Endothelial cell of umbilical vein (primary cell): Measurements from ENCODE around the gene CKLF. TPM values are rescaled to one million over a fixed set of nuclear protein-coding genes. Genes with fewer than 3 reads are reported as not detected.

Experiments
- BruUV-seq: library from RNA; stranded (reverse); fragments of 400-500 nt; replicated peaks from 2 replicates; lab custom pipeline; 2021; lab: Mats Ljungman, UMichigan
- CTCF ChIA-PET: fragments of 300-600, 350-600 bp; sonication (Branson Sonifier 250); formaldehyde crosslinking; loops from one replicate; lab custom pipeline; 2021; ENCODE audit warnings: antibody characterized with exemption, inconsistent platforms; lab: Charles Lee
- POLR2A ChIA-PET: fragments of 300-600, 350-600 bp; sonication (Branson Sonifier 250); formaldehyde crosslinking; loops from one replicate; lab custom pipeline; 2021; ENCODE audit warnings: antibody characterized with exemption, inconsistent platforms; lab: Charles Lee
- DNase-seq: peaks from one replicate; pipeline ENCODE4 v3.0.0-alpha.2; 2011; ENCODE audit warnings: low read depth, low spot score
- FAIRE-seq: peaks from 2 replicates; lab custom pipeline; 2011; peaks lifted over from hg19 to GRCh38; lab: Jason Lieb, UNC
- H2AFZ ChIP-seq: 2 replicates; pipeline ENCODE4 v1.6.0; 2012; ENCODE audit warnings: low read depth, low read length, control low read depth, inconsistent platforms
- H3K27ac ChIP-seq: 2 replicates; pipeline ENCODE4 v1.5.1; 2011; ENCODE audit warnings: low read depth, mild to moderate bottlenecking, control low read depth, low read length, moderate library complexity; ENCODE audit not compliant: insufficient read depth
- H3K27me3 ChIP-seq, 2 experiments: 2 replicates each; pipeline versions ENCODE4 v1.6.0 to v1.6.1; 2011; ENCODE audit warnings: low read length in 2 of 2, mixed read lengths in 1 of 2; ENCODE audit not compliant: control insufficient read depth in 2 of 2, insufficient read depth in 2 of 2
- H3K36me3 ChIP-seq, 2 experiments: 2 replicates in 1 of 2; 3 replicates in 1 of 2; pipeline ENCODE4 v1.5.1; 2011; ENCODE audit warnings: low read length in 2 of 2, mild to moderate bottlenecking in 1 of 2, moderate library complexity in 1 of 2; ENCODE audit not compliant: control insufficient read depth in 2 of 2, insufficient read depth in 2 of 2; ENCODE audit errors: extremely low read depth in 1 of 2
- H3K4me1 ChIP-seq: 3 replicates; pipeline ENCODE4 v1.5.1; 2011; ENCODE audit warnings: mild to moderate bottlenecking, low read length; ENCODE audit not compliant: control insufficient read depth, insufficient read depth; ENCODE audit errors: extremely low read depth
- H3K4me2 ChIP-seq: 2 replicates; pipeline ENCODE4 v1.6.1; 2011; ENCODE audit warnings: low read length, control low read depth, mixed read lengths; ENCODE audit not compliant: insufficient read depth
- H3K4me3 ChIP-seq, 3 experiments: fragments of 200-600 bp in 1 of 3; sonication (generic), shearing (Covaris generic) in 1 of 3; replicated peaks in 1 of 3; 2 replicates each; pipeline ENCODE4 v1.5.1; 2011 to 2016; ENCODE audit warnings: control low read depth in 3 of 3, low read length in 3 of 3, mild to moderate bottlenecking in 2 of 3, inconsistent platforms in 1 of 3, low read depth in 1 of 3, moderate library complexity in 1 of 3; ENCODE audit not compliant: insufficient read depth in 1 of 3
- H3K79me2 ChIP-seq: 2 replicates; pipeline ENCODE4 v1.6.0; 2012; ENCODE audit warnings: low read length, inconsistent platforms; ENCODE audit not compliant: control insufficient read depth, insufficient read depth
- H3K9ac ChIP-seq: replicated peaks from 2 replicates; pipeline ENCODE3; 2011; ENCODE audit warnings: low read length, control low read depth; ENCODE audit not compliant: insufficient read depth; ENCODE audit errors: extremely low read depth
- H3K9me1 ChIP-seq: replicated peaks from 3 replicates; pipeline ENCODE4 v1.6.0; 2011; ENCODE audit warnings: mild to moderate bottlenecking, low read length; ENCODE audit not compliant: control insufficient read depth, insufficient read depth; ENCODE audit errors: extremely low read depth
- H3K9me3 ChIP-seq: replicated peaks from 2 replicates; pipeline ENCODE4 v1.5.1; 2012; ENCODE audit warnings: low read length, inconsistent platforms; ENCODE audit not compliant: control insufficient read depth, insufficient read depth
- H4K20me1 ChIP-seq: replicated peaks from 2 replicates; pipeline ENCODE3; 2011; ENCODE audit warnings: mild to moderate bottlenecking, low read length; ENCODE audit not compliant: control insufficient read depth, insufficient read depth; ENCODE audit errors: extremely low read depth
- CTCF ChIP-seq, 2 donors: IDR thresholded peaks; 1 replicate in 1 of 2; 2 replicates in 1 of 2; pipeline ENCODE4 v1.5.1; 2011; ENCODE audit warnings: low read length in 2 of 2, mild to moderate bottlenecking in 2 of 2, moderate library complexity in 2 of 2, control low read depth in 1 of 2, inconsistent platforms in 1 of 2, low read depth in 1 of 2; ENCODE audit not compliant: insufficient read depth in 1 of 2; ENCODE audit errors: extremely low read depth in 1 of 2
- EZH2 ChIP-seq: IDR thresholded peaks from 2 replicates; pipeline ENCODE4 v1.6.1; 2012; ENCODE audit warnings: borderline replicate concordance, low read depth, mild to moderate bottlenecking, moderate library complexity, low read length, inconsistent platforms; ENCODE audit not compliant: severe bottlenecking
- FOS ChIP-seq: IDR thresholded peaks from 2 replicates; pipeline ENCODE4 v1.6.1; 2011; ENCODE audit warnings: mild to moderate bottlenecking, low read length, moderate library complexity, borderline replicate concordance; ENCODE audit not compliant: insufficient read depth
- GATA2 ChIP-seq: IDR thresholded peaks from 2 replicates; pipeline ENCODE4 v1.7.0; 2011; ENCODE audit warnings: low read depth, mild to moderate bottlenecking, moderate library complexity, mixed read lengths, low read length; ENCODE audit not compliant: insufficient read length, insufficient read depth
- JUN ChIP-seq: IDR thresholded peaks from 2 replicates; pipeline ENCODE4 v1.6.1; 2011; ENCODE audit warnings: borderline replicate concordance, low read depth; ENCODE audit not compliant: insufficient read length, insufficient read depth
- MAX ChIP-seq: IDR thresholded peaks from 2 replicates; pipeline ENCODE4 v1.6.1; 2011; ENCODE audit not compliant: insufficient read depth, insufficient read length
- MYC ChIP-seq: IDR thresholded peaks from one replicate; pipeline ENCODE4 v1.6.1; 2011; ENCODE audit warnings: mild to moderate bottlenecking, low read depth, low read length
- POLR2A ChIP-seq: IDR thresholded peaks from 2 replicates; pipeline ENCODE4 v1.6.1; 2012; ENCODE audit warnings: low read depth, mild to moderate bottlenecking, control low read depth, low read length
- POLR2AphosphoS5 ChIP-seq: IDR thresholded peaks from 2 replicates; pipeline ENCODE4 v1.6.1; 2012; ENCODE audit warnings: low read depth, mild to moderate bottlenecking, control low read depth, low read length, moderate library complexity; ENCODE audit not compliant: insufficient read depth
- dilution Hi-C: fragments of 300-500 bp; cut with MboI; formaldehyde crosslinking; loops from one replicate; pipeline ENCODE4 v1.15.0; 2019; ENCODE audit warnings: low sequenced_read_pairs; ENCODE audit not compliant: extremely low pct_ligation_motif_present
- intact Hi-C: fragments of 100-400 bp; cut with micrococcal nuclease; formaldehyde crosslinking; loops from one replicate; pipeline ENCODE4 v1.10.0; 2022
- polyA plus RNA-seq, 4 experiments: library from polyadenylated mRNA; depleted of rRNA in 3 of 4; stranded (reverse) in 3 of 4; unstranded in 1 of 4; fragments of >200 nt; gene quantifications; 2 replicates each; pipeline versions ENCODE4 v1.2.1 to v1.2.3, GENCODE V29; 2011 to 2012; ENCODE audit warnings: missing spikeins in 1 of 4
- total RNA-seq: library from RNA; stranded (reverse); gene quantifications from 2 replicates; pipeline ENCODE4 v1.2.3, GENCODE V29; 2021

Gene CKLF
- total and polyA plus RNA-seq, 2 donors (not counting 3 experiments of a cell fraction or from before 2014, with no cell fraction given): 80.0 to 209 TPM

GRCh38 chr16:66508914-66509496, 43.4 kb upstream of the CKLF start:
- Histone ChIP-seq H3K9ac (no peak overlapping the region), H3K4me3 (no peak overlapping the region), H2AFZ (no peak overlapping the region), H3K36me3 (no peaks in the 10 kb centered on the region), H3K79me2 (no peaks in the 10 kb centered on the region), H3K27ac (no peak overlapping the region), H3K4me2 (no peak overlapping the region), H3K4me1 (peaks cover 42% of the 10 kb centered on the region), H3K27me3 (no peaks in the 10 kb centered on the region), H3K9me1 (no peaks in the 10 kb centered on the region), H3K9me3 (no peaks in the 10 kb centered on the region), H4K20me1 (no peaks in the 10 kb centered on the region)
- intact Hi-C loops: no loop called here
- BruUV-seq: no TSS peak
- no peak for DNase-seq
- ChIA-PET CTCF (interaction anchor here (0.8 to 4.1 kb wide), 19 partner anchors 13 to 167 kb away, joined by 3 to 32 read pairs (median 3); partner anchors contain the start of gene CKLF), POLR2A (no interaction called here)
- TF ChIP-seq POLR2A (no peak), CTCF (IDR thresholded peaks at IDR 0.05; ENCODE audit: extremely low read depth in 1 of 2, insufficient read depth in 1 of 2, low read depth in 1 of 2, low read length in 2 of 2) (no peak), MYC (no peak), MAX (no peak), GATA2 (no peak), JUN (no peak), EZH2 (no peak), POLR2AphosphoS5 (no peak), FOS (no peak)
- FAIRE-seq: no peak
- dilution Hi-C loops: no loop called here
